T-helper 22 cell (primary cell): ENCODE measurements around the gene ENO2.
"Not testable (repeated sequence)": the region's sequence is repeated elsewhere in the genome, so short reads cannot be mapped to it uniquely, and the experiment has no call there.

Experiments
- DNase-seq: peaks from one replicate; pipeline ENCODE4 v3.0.0-alpha.2; 2020; ENCODE audit warnings: low read depth

The ENO2 gene

DNA sequence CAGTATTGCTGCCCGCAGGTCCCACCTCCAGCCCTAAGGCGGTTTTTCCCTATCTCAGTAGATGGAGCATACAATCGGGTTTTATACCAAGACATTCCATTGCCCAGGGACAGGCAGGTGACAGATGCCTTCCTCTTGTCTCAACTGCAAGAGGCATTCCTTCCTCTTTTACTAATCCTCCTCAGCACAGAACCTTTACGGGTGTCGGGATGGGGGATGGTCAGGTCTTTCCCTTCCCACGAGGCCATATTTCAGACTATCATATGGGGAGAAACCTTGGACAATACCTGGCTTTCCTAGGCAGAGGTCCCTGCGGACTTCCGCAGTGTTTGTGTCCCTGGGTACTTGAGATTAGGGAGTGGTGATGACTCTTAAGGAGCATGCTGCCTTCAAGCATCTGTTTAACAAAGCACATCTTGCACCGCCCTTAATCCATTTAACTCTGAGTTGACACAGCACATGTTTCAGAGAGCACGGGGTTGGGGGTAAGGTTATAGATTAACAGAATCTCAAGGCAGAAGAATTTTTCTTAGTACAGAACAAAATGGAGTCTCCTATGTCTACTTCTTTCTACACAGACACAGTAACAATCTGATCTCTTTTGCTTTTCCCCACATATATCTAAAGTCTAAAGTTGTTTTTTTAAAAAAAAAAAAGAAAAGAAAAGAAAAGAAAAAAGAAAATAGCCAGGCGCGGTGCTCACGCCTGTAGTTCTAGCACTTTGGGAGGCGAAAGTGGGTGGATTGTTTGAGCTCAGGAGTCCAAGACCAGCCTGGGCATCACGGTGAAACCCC lies 28.0 kb upstream of the ENO2 start:
- not testable (repeated sequence) for DNase-seq

DNA sequence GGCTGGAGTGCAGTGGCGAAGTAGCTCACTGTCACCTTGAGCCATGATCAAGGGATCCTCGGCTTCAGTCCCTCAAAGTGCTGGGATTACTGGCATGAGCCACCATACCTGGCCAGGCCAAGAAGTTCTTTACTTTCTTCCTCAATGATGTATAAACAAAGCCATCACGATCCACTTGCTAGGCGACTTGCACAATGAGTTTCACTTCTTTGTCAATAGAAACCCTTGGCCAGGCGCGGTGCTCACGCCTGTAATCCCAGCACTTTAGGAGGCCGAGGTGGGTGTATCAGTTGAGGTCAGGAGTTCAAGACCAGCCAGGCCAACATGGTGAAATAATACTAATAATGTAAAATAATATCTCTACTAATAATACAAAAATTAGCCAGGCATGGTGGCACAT lies 26.9 kb upstream of the ENO2 start:
- no peak for DNase-seq

DNA sequence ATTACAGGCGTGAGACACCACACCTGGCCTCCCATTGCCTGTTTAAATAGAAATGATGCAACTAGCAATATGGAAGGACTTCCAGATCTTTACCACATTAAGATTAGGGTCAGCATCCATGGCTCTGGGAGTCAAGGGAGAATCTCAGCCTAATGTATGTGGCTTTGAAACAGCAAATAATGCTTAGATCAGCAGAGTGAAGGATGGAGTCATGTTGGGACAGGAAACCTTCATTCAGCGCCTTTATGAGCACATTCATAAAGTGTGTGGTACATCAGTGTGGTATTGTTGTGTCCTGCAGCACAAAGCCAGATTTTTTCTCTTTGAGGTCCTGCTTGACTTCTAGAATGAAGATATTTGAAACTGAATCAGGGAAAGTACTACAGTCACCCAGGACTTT lies 26.0 kb upstream of the ENO2 start:
- DNase-seq: no peak

DNA sequence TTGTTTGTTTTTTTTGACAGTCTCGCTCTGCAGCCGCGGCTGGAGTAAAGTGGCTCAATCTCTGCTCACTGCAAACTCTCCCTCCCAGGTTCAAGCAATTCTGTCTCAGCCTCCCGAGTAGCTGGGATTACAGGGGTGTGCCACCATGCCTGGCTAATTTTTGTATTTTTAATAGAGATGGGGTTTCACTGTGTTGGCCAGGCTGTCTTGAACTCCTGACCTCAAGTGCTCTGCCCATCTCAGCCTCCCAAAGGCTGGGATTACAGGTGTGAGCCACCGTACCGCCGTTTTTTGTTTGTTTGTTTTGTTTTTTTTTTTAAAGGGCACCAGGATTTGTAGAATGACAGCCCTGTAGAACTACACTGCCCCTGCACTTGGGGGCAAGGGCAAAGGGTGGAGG lies 25.6 kb upstream of the ENO2 start:
- not testable (repeated sequence) for DNase-seq

DNA sequence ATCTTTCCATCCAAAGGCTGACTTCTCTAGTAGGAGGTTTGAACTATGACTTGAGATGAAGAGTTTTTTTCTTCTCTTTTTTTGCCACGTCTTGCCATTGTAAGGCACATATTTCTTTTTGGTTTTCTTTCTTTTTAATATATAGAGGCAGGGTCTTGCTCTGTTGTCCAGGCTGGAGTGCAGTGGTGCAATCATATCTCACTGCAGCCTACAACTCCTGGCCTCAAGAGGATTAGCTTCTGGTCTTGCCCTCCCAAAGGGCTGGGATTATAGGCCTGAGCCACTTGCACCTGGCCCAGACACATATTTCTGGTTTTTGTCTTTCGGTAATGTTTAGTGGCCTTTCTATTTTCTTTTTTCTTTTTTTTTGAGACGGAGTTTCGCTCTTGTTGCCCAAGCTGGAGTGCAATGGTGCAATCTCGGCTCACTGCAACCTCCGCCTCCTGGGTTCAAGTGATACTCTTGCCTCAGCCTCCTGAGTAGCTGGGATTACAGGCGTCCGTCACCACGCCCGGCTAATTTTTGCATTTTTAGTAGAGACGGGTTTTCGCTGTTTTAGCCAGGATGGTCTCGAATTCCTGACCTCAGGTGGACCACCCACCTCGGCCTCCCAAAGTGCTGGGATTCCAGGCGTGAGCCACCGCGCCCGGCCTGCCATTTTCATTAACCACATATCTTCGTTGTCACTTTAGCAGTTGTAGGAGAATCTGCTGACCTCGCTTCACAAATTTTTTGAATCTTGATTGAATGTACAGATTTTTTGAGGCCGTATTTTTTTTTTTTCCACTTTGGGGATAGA lies 24.4 kb upstream of the ENO2 start:
- not testable (repeated sequence) for DNase-seq

DNA sequence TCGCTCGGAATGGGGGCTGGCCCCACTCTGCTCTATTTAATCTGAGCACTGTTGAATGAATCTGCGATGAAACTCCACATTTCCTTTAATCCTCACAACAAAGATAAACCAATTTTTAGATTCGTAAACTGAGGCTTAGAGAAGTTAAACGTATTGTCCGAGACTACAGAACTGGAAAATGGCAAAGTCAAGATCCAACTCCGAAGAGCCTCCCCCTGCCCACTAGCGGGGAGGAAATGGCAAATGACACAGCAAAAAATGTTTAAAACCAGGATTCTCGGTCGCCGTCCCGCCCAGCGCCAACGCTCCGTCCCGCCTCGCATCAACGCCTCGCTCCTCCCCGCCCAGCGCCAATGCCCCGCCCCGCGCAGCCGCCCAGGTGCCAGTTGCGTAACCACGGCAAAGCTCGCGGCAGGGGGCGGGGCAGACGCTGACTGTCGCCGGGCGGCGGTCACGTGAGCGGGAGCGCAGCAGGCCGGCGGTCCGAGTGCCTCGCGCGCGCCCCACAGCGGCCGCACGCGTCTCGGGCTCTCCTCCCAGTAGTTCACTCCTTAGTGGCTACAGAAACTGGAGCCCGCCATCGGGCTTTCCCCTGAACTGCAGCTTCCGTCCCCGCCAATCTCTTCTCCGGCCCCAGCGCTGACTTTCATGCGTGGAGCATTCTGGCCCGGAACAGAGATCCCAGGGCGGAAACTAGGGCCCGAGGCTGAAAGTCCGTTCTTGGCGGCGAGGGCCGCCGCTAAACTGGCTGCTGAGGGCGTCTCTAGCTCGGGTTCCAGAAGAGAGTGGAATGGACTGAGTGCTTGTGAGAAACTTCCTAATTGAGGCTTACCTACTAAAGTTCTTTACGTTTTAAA lies 23.4 kb upstream of the ENO2 start:
- peak; percentile 97 for DNase-seq

DNA sequence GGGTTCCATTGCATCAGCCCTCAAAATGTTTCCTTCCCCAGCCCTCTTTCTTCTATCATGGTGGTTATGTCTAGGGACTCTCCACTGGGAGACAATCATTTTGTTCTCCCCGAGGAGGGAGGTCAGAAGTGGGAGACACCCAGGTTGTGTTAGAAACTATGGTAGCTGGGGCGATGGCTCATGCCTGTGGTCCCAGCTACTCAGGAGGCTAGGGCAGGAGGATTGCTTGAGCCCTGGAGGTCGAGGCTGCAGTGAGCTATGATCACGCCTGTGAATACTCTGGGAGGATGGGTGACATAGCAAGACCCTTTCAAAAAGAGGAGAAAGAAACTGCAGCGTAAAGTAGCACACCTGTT lies 22.8 kb upstream of the ENO2 start:
- DNase-seq: no peak

DNA sequence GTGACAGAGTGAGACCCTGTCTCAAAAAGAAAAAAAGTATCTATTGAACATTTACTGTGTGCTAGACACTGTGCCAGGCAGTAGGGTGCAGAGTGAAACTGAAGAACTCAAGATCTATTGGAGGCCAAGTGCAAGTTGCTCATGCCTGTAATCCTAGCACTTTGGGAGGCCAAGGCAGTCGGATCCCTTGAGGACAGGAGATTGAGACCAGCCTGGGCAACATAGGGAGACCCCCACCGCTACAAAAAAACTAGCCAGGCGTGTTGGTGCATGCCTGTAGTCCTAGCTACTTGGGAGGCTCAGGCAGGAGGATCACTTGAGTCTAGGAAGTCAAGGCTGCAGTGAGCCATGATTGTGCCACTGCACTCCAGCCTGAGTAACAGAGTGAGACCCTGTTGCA lies 21.7 kb upstream of the ENO2 start:
- DNase-seq: not testable (repeated sequence)

DNA sequence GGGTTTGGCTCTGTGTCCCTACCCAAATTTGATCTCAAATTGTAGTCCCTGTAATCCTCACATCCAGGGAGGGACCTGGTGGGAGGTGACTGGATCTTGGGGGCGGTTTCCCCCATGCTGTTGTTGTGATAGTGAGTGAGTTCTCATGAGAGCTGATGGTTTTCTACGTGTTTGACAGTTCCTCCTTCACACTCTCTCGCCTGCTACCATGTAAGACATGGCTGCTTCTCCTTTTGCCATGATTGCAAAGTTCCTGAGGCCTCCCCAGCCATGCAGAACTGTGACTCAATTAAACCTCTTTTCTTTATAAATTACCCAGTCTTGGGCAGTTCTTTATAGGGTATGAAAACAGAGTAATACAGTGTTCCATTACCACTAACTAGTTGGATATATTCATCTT lies 20.1 kb upstream of the ENO2 start:
- no peak for DNase-seq

DNA sequence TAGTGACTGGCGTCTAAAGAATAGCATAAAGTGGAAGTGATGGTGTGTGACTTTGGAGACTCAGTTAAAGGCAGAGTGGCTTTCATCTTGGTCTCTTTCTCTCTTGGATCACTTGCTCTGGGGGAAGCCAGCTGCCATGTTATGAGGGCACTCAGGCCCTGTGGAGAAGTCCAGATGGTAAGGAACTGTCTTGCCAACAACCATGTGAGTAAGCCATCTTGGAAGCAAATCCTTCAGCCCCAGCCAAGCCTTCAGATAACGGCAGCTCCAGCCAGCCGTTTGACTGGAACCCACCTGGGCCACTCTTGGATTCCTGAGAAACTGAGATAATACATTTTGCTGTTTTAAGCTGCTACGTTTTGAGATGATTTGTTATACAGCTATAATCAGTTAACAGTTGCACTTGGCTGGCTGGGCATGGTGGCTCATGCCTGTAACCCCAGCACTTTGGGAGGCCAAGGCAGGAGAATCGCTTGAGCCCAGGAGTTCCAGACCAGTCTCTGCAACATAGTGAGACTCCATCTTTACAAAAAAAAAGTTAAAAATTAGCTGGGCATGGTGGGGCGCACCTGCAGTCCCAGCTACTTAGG lies 17.4 kb upstream of the ENO2 start:
- DNase-seq: no peak

DNA sequence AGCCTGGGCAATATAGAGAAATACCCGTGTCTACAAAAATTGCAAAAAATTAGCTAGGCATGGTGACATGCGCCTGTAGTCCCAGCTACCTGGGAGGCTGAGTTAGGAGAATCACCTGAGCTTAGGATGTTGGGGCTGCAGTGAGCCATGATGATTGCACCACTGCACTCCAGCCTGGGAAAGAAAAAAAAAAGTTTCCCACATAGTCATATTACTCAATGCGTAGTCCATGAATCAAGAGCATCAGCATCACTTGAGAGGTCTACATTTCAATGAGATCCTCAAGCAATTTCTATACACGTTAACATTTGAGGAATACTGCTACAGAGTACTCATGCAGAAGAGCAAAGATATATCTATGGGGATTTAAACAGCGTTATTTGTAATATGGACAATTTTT lies 15.0 kb upstream of the ENO2 start:
- DNase-seq: no peak

DNA sequence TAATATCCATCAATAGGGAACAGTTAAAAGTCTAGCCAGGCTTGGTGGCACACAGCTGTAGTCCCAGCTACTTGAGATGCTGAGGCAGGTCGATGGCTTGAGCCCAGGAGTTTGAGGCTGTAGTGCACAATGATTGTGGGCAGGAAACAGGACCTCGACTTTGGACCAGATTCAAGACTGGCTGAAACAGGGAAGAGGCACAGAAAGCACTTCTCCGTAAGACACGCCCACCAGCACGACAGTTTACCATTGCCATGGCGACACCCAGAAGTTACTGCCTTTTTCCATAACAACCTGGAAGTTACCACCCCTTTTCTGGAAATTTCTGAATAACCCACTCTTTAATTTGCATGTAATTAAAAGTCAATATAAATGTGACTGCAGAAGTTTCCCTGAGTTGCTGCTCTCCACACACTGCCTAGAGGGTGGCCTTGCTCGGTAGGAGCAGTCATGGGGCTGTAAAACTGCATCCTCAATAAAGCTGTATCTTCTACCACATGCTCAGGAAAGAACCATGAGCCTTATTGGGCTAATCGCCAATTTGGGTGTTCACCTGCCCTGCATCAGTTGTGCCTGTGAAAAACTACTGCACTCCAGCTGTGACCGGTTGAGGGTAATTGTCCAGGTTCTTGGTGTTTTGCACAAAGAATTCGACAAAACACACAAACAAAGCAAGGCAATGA lies 14.4 kb upstream of the ENO2 start:
- no peak for DNase-seq

DNA sequence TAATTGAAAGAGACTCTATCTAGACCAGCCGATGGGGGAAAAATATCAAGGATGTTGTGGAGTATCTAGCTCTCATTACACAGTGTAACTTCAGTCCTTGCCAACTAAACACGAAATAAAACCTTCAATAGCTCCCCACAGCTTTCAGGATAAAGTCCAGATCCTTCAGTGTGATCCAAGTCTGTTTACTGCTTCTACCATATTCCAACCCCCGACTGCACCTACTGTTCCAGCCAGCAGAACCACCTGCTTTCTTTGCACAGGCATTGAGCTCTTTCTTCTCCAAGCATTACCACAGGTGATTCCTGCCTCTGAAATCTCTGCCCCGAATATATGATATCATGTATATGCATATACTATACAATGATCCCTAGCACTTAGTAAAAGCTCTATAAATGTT lies 11.9 kb upstream of the ENO2 start:
- DNase-seq: no peak

DNA sequence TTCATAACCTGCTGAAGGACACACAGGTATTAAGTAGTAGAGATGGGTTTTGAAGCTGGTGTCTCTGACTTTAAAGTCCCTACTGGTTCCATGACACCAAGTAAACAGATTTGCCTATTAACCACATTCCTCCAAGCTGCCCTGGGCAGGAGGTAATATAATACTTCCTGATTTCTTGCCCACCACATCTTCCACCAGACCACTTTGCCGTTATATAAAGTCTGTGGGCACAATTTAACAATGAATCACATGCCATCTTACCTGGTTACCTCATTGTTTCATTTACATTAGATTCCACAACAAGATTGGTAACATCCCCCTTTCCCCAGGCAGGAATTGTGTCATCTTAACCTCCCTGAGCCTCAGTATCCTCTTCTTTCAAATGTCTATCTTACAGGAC lies 10.7 kb upstream of the ENO2 start:
- DNase-seq: no peak

DNA sequence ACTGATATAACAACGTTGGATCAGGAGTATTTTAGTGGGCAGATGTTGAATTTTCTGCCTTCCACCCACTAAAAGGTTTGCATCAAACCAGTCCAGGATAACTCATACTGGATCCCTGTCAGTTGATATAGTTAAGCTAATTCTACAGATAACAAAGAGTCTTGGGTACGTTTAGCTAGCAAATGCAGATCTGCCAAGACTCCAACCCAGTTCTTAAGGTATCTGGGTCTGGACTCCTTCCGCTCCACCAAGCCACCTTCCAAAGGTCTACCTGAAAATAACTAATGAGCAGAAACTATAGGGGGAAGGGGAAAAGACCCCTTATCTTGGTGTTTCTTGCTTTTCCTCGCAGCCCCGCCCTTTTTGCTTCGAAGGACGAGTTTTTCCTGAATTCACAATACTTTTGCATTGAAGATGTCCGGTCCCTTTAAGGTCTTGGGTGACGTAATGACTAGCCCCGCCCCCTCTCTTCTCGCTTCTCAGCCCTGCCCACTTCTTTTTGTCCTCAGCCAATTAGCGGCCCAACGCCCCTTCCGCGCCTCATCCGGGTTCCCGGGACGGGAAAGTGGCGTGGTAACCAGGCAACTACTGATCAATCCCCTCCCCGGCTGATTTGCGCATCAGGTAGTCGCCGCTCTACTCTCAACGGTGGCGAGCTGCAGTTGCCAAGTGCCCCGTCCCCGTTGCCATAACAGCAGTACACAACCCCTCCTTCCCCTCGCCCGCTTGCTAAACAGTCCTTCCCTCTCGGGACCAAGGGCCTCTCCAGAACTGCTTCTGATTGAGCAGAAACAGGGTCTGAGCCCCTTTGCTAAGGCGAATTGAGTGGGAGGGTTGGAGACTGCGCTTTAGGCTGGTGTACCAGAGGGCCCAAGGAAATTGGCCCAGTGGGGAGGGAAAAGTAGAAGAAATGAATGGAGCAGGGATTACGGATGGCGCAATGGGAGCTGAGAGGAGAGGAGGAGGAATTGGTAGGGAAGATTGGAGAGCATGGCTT lies 9.8 kb upstream of the ENO2 start, which contains the start of gene LRRC23:
Gene LRRC23, plus strand, starts transcription at position 543 of the 997 bp plus-strand sequence. CDS start 812 bp downstream, outside the sequence.
- peak; percentile 98 for DNase-seq

DNA sequence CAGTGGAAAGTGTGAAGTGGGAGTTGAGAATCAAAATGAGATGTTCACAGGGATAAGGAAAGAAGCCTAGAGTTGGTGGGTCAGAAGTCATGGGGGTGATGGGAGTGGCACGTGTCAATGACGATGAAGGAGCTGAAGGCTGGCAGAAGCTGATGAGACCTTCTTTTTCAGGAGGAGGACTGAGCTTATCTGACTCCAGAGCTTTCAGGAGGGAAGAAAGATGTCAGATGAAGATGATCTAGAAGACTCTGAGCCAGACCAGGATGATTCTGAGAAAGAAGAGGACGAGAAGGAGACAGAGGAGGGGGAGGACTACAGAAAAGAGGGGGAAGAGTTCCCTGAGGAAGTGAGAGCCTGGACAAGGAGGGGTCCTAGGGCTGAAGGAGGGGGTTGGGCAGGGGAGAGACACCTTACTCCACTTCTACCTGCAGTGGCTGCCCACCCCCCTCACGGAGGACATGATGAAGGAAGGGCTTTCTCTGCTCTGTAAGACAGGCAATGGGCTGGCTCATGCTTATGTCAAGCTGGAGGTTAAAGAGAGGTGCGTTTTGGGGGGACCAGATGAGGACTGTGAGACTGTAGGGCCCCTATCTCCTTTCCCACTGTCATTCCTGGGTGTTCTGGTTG lies 8.9 kb upstream of the ENO2 start:
- DNase-seq: no peak

DNA sequence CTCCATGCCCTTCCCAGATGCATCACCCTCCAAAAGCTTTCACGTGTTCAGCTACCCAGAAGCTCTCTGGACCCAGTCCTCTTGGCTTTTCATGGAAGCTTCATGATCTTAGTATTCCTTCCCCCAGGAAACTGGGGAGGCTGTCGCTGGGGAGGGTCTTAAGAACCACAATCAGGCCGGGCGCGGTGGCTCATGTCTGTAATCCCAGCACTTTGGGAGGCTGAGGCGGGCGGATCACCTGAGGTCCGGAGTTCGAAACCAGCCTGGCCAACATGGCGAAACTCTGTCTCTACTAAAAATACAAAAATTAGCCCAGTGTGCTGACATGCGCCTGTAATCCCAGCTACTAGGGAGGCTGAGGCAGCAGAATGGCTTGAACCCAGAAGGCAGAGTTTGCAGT lies 6.2 kb upstream of the ENO2 start:
- DNase-seq: not testable (repeated sequence)

DNA sequence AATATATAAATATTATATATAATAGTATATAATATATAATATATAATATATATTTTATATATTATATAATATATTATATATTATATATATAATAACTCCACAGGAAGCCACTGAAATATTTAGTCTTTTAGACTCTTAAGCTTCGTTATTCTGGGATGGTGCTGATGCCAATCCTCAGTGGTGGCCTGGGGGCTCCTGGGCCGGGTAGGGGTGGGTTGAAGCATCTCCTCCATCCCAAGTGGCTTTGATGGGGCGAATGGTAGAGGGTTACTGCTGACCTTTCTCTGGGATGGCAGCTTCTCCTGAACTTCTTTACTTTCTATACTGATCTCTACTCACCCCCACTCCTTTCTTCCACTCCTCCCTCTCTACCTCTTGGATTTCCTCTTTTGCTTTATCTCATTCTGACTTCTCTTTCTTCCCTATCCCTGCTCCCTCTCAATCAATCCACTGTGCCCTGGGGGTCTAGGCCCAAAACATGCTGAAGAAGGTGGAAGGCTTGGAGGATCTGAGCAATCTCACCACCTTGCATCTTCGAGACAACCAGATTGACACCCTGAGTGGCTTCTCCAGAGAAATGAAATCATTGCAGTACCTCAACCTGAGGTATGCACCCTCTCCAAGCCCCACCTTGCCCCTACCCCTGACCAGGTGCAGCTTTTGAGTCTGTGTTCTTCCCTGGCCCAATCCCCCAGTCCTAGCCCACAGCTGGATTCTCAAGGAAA lies 4.8 kb upstream of the ENO2 start:
- no peak for DNase-seq
